Measurements from ENCODE around the gene RABGAP1L.
"Not testable (repeated sequence)": the region's sequence is repeated elsewhere in the genome, so short reads cannot be mapped to it uniquely, and the experiment has no call there.

RABGAP1L gene

GRCh38 chr1:174169342-174169741 lies 10.0 kb downstream of the RABGAP1L start:
- TF ChIP-seq, protein P1, sequence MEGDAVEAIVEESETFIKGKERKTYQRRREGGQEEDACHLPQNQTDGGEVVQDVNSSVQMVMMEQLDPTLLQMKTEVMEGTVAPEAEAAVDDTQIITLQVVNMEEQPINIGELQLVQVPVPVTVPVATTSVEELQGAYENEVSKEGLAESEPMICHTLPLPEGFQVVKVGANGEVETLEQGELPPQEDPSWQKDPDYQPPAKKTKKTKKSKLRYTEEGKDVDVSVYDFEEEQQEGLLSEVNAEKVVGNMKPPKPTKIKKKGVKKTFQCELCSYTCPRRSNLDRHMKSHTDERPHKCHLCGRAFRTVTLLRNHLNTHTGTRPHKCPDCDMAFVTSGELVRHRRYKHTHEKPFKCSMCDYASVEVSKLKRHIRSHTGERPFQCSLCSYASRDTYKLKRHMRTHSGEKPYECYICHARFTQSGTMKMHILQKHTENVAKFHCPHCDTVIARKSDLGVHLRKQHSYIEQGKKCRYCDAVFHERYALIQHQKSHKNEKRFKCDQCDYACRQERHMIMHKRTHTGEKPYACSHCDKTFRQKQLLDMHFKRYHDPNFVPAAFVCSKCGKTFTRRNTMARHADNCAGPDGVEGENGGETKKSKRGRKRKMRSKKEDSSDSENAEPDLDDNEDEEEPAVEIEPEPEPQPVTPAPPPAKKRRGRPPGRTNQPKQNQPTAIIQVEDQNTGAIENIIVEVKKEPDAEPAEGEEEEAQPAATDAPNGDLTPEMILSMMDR (IDR thresholded peaks at IDR 0.05; ENCODE audit: control extremely low read depth, extremely low read depth, low read depth, missing control alignments): no peak
- POLR2A ChIA-PET: no interaction called here
- no peak for DNase-seq (ENCODE audit: extremely low spot score)
- CTCF ChIA-PET: interaction anchor here (1.0 to 2.0 kb wide), 2 partner anchors 10 to 42 kb away, joined by 3 to 4 read pairs; no protein-coding TSS in a partner anchor

- CTCF ChIA-PET: interaction anchor here (2.4 to 3.2 kb wide), 2 partner anchors 10 to 47 kb away, joined by 8 to 14 read pairs; no protein-coding TSS in a partner anchor
- no peak for DNase-seq (ENCODE audit: extremely low spot score)
- TF ChIP-seq, protein P1 (IDR thresholded peaks at IDR 0.05; ENCODE audit: control extremely low read depth, extremely low read depth, low read depth, missing control alignments): no peak
- POLR2A ChIA-PET: no interaction called here
These were observed 11.8 kb downstream of the RABGAP1L start for GRCh38 chr1:174171073-174171472.

DNA sequence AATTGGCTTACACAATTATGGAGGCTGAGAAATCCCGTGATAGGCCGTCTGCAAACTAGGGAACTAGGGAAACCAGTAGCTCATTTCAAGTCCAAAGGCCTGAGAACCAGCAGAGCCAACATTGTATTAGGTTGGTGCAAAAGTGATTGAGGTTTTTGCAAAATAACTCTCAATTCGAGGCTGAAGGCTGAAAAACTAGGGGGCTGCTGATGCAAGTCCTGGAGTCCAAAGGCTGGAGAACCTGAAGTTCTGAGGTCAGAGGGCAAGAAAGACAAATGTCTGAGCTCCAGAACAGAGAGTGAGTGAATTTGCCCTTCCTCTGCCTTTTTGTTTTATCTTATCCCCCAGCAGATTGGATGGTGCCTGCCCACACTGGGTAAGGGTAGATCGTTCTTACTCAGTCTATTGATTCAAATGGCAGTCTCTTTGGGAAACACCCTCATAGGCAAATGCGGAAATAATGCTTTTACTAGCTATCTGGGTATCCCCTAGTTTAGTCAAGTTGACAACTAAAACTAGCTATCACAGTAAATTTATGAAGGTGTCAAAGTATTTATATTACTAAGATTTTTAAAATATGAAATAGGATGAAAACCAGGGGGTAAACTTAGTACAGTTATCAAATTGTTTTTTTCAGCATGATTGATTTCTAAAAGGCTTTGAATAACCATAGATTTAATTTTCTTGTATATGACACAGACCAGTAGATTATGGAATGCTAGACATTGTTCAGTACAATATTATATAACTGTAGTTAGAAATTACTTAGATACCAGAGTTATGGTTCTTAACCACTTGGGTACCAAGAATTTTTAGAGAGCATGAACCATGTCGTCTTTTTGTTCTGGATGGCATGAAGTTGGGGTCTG lies 15.4 kb downstream of the RABGAP1L start:
- TF ChIP-seq, protein P1 (IDR thresholded peaks at IDR 0.05; ENCODE audit: control extremely low read depth, extremely low read depth, low read depth, missing control alignments): no peak
- no peak for DNase-seq (ENCODE audit: extremely low spot score)
- POLR2A ChIA-PET: no interaction called here
- CTCF ChIA-PET: interaction anchor here (0.7 to 2.5 kb wide), 14 partner anchors 8 to 772 kb away, joined by 3 to 8 read pairs (median 4); no protein-coding TSS in a partner anchor

GRCh38 chr1:174178459-174178858 lies 19.1 kb downstream of the RABGAP1L start:
- POLR2A ChIA-PET; DNase-seq (ENCODE audit: extremely low spot score): not testable (repeated sequence)
- CTCF ChIA-PET: interaction anchor here (0.7 to 1.9 kb wide), 4 partner anchors 9 to 28 kb away, joined by 3 to 4 read pairs (median 4); no protein-coding TSS in a partner anchor

- CTCF ChIA-PET: interaction anchor here (0.7 to 1.9 kb wide), 7 partner anchors 9 to 73 kb away, joined by 3 to 11 read pairs (median 4); no protein-coding TSS in a partner anchor
- POLR2A ChIA-PET: no interaction called here
- DNase-seq (ENCODE audit: extremely low spot score): no peak
These were observed 30.2 kb downstream of the RABGAP1L start for GRCh38 chr1:174189428-174190062.

GRCh38 chr1:174190691-174191199 lies 31.4 kb downstream of the RABGAP1L start:
- POLR2A ChIA-PET: no interaction called here
- TF ChIP-seq, protein P1 (IDR thresholded peaks at IDR 0.05; ENCODE audit: control extremely low read depth, extremely low read depth, low read depth, missing control alignments): no peak
- DNase-seq (ENCODE audit: extremely low spot score): no peak
- CTCF ChIA-PET: interaction anchor here (1.0 to 1.8 kb wide), 6 partner anchors 8 to 25 kb away, joined by 3 to 11 read pairs (median 4); no protein-coding TSS in a partner anchor

More at GRCh38 chr1:174189428-174190062, 30.2 kb downstream of the RABGAP1L start:
- TF ChIP-seq, protein P1 (IDR thresholded peaks at IDR 0.05; ENCODE audit: control extremely low read depth, extremely low read depth, low read depth, missing control alignments): no peak
